Ishikawa (cell line): ENCODE measurements around the gene EVPL.

Experiments used
- CEBPB ChIP-seq: IDR thresholded peaks from 2 replicates; pipeline ENCODE4 v1.6.1; 2012
- EP300 ChIP-seq: IDR thresholded peaks from 2 replicates; pipeline ENCODE4 v1.6.1; 2012; ENCODE audit warnings: borderline replicate concordance
- FOXM1 ChIP-seq: IDR thresholded peaks from 2 replicates; pipeline ENCODE4 v1.6.1; 2012; ENCODE audit warnings: low read depth, borderline replicate concordance
- MAX ChIP-seq: IDR thresholded peaks from 2 replicates; pipeline ENCODE4 v1.6.1; 2012
- RAD21 ChIP-seq: IDR thresholded peaks from 2 replicates; pipeline ENCODE4 v1.6.1; 2012; ENCODE audit warnings: low read depth
- TAF1 ChIP-seq: IDR thresholded peaks from 2 replicates; pipeline ENCODE4 v1.6.1; 2012; ENCODE audit warnings: low read depth, mild to moderate bottlenecking
- YY1 ChIP-seq: IDR thresholded peaks from 2 replicates; pipeline ENCODE4 v1.6.1; 2012; ENCODE audit warnings: low read depth
- TF ChIP-seq, protein P1 (sequence below): IDR thresholded peaks from 2 replicates; pipeline ENCODE4 v1.6.1; 2012

DNA sequence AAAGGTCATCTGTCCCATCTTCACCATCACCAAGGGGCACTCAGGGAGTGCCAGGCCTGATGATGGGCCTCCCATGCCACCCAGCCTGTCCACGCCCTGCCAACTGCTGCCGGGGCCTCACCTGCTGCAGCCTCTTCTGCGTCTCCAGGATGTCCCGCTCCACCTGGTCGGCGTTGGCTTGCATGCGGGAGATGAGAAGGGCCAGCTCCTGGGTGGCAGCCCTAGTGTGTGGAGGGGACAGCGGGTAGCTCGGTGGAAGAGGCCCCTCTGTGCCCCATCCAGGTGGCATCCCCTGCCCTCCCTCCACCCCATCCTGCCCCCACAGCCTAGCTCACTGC lies 3.2 kb downstream of the EVPL start:
- TF ChIP-seq EP300: no peak
- TF ChIP-seq TAF1: no peak
- no peak for TF ChIP-seq FOXM1
- TF ChIP-seq RAD21: no peak
- no peak for TF ChIP-seq MAX
- TF ChIP-seq CEBPB: no peak
- TF ChIP-seq YY1: no peak
- TF ChIP-seq, protein P1, sequence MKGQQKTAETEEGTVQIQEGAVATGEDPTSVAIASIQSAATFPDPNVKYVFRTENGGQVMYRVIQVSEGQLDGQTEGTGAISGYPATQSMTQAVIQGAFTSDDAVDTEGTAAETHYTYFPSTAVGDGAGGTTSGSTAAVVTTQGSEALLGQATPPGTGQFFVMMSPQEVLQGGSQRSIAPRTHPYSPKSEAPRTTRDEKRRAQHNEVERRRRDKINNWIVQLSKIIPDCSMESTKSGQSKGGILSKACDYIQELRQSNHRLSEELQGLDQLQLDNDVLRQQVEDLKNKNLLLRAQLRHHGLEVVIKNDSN: no peak
